Measurements from ENCODE around the gene IL12RB1. TPM values are rescaled to one million over a fixed set of nuclear protein-coding genes. Genes with fewer than 3 reads are reported as not detected.

IL12RB1 gene
- polyA plus RNA-seq, 1 experiment: 0.10 TPM

GRCh38 chr19:18016209-18016910 is 70.4 kb downstream of the IL12RB1 start:
- H3K4me3 ChIP-seq (ENCODE audit: low read depth, low read length): no peak overlapping the region
- ChIA-PET CTCF (interaction anchor here (2.7 kb wide), 1 partner anchor 9 kb away, joined by 9 read pairs; the partner anchor contains the start of gene ARRDC2), POLR2A (no interaction called here)
- H3K36me3 ChIP-seq (ENCODE audit: control insufficient read depth, insufficient read depth, low read length): peaks cover 4% of the 10 kb centered on the region
- no peaks in the 10 kb centered on the region for H3K27me3 ChIP-seq (ENCODE audit: control insufficient read depth, insufficient read depth, low read length)
- no peak for DNase-seq (ENCODE audit: low read depth)
- TF ChIP-seq CTCF (IDR thresholded peaks at IDR 0.05; ENCODE audit: insufficient read depth, low read depth, low read length): no peak

DNA sequence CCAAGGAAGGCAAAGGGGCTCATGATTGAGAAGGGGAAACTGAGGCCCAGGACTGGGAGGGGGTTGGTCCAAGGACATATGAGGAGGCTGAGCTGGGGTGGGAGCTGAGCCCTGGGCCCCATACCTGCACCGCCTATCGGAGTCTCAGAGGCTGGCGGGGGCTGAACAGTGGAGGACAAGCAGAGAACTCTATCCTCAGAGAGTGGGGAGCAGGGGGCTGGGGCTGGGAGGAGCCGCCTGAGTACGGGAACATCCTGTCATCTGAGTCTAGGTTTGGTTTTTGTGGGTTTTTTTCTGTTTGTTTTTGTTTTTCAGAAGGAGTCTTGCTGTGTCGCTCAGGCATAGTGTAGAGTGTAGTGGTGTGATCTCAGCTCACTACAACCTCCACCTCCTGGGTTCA is 72.5 kb downstream of the IL12RB1 start:
- CTCF ChIA-PET: interaction anchor here (0.7 to 2.1 kb wide), 3 partner anchors 31 to 205 kb away, joined by 3 to 7 read pairs (median 3); no protein-coding TSS in a partner anchor

DNA sequence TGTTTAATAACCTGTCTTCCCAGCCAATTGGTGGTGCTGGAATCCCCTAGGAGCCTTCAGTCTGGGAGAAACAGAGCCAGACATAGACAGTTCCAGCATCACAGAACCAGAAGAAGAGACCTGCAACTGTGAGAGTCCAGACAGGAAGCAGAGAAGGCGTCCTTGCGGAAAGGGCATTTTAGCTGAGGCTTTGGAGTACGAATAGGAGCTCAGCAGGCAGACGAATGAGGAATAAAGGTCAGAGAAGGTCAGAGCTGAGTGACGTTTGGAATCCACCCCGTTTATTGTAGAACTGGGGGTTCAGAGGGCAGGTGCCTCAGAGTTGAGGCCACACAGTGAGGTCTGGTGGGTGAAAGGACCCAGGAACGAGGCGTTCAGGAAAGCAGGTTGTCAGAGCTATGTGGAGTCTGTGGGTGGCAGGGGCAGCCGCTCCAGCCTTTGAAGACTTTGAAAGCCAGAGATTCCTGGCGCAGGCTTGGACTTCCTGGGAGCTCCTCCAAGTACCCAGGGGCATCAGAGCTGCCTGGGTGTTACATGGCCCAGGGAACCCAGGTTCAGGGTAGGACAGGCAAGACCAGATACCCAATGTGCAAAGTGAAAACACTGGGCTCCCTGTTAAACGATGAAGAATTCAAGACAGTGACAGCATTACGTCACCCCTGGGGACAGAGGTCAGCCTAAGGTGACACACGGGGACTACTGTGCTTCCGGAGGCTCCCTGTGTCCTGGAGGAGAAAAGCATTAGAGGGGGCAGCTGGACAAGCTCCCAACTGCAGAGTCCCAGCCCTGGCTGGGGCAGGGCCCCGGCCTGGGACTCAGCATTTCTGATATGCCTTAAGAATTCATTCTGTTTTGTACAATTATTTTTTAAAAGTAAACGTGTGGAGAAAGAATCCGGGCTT is 73.3 kb downstream of the IL12RB1 start:
- no peak for TF ChIP-seq CTCF (IDR thresholded peaks at IDR 0.05; ENCODE audit: insufficient read depth, low read depth, low read length)
- Histone ChIP-seq H3K36me3 (ENCODE audit: control insufficient read depth, insufficient read depth, low read length) (peaks cover 13% of the 10 kb centered on the region), H3K4me3 (ENCODE audit: low read depth, low read length) (no peak overlapping the region), H3K27me3 (ENCODE audit: control insufficient read depth, insufficient read depth, low read length) (no peaks in the 10 kb centered on the region)
- DNase-seq (ENCODE audit: low read depth): no peak
- ChIA-PET CTCF (interaction anchor here (1.3 to 2.1 kb wide), 2 partner anchors 32 to 46 kb away, joined by 3 to 7 read pairs; no protein-coding TSS in a partner anchor), POLR2A (no interaction called here)

More for the DNA sequence above, 72.5 kb downstream of the IL12RB1 start:
- Histone ChIP-seq H3K27me3 (ENCODE audit: control insufficient read depth, insufficient read depth, low read length) (no peaks in the 10 kb centered on the region), H3K4me3 (ENCODE audit: low read depth, low read length) (no peak overlapping the region), H3K36me3 (ENCODE audit: control insufficient read depth, insufficient read depth, low read length) (peaks cover 11% of the 10 kb centered on the region)
- no peak for TF ChIP-seq CTCF (IDR thresholded peaks at IDR 0.05; ENCODE audit: insufficient read depth, low read depth, low read length)
- POLR2A ChIA-PET: no interaction called here
- no peak for DNase-seq (ENCODE audit: low read depth)

DNA sequence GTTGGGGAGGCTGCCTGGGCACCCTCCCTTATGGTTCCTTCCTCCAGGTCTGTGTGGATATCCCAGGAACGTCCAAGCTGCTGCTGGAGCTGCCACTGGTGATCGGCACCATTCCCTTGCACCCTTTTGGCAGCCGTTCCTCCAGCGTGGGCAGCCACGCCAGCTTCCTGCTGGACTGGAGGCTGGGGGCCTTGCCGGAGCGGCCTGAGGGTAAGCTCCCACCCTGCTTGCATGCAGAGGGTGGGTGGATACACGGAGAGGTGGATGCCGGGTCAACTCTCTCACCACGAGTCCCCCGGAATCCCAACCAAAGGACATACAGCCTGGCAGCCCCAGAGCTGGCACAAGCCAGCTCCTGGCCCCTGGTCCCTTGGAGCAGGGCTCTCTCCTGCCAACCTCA is 76.6 kb downstream of the IL12RB1 start:
- TF ChIP-seq CTCF (IDR thresholded peaks at IDR 0.05; ENCODE audit: insufficient read depth, low read depth, low read length): no peak
- H3K36me3 ChIP-seq (ENCODE audit: control insufficient read depth, insufficient read depth, low read length): peaks cover 13% of the 10 kb centered on the region
- CTCF ChIA-PET: interaction anchor here (0.6 to 1.1 kb wide), 4 partner anchors 14 to 69 kb away, joined by 3 to 10 read pairs (median 4); no protein-coding TSS in a partner anchor
- H3K4me3 ChIP-seq (ENCODE audit: low read depth, low read length): no peak overlapping the region
- no peak for DNase-seq (ENCODE audit: low read depth)
- POLR2A ChIA-PET: interaction anchor here (0.6 kb wide), 1 partner anchor 103 kb away, joined by 3 read pairs; no protein-coding TSS in a partner anchor
- no peaks in the 10 kb centered on the region for H3K27me3 ChIP-seq (ENCODE audit: control insufficient read depth, insufficient read depth, low read length)
